Mammary epithelial cell (primary cell): ENCODE measurements around the gene PARP3.

ENCODE experiments used
- CTCF ChIP-seq, 2 donors: IDR thresholded peaks in 1 of 2; conservative IDR thresholded peaks in 1 of 2; 2 replicates each; pipeline ENCODE4 v1.5.1; 2011 to 2012; ENCODE audit warnings: inconsistent platforms in 2 of 2, low read length in 2 of 2, mild to moderate bottlenecking in 2 of 2, control low read depth in 1 of 2, low read depth in 1 of 2; ENCODE audit not compliant: insufficient read depth in 1 of 2; ENCODE audit errors: extremely low read depth in 1 of 2
- EZH2 ChIP-seq: IDR thresholded peaks from 2 replicates; pipeline ENCODE4 v1.6.1; 2012; ENCODE audit warnings: low read length, inconsistent platforms, borderline replicate concordance

- TF ChIP-seq EZH2 = no peak
- TF ChIP-seq CTCF (conservative IDR thresholded peaks at IDR 0.05 in 1 of 2, IDR thresholded peaks at IDR 0.05 in 1 of 2; ENCODE audit: extremely low read depth in 1 of 2, insufficient read depth in 1 of 2, low read depth in 1 of 2, low read length in 2 of 2) = no peak
Measured at GRCh38 chr3:51940648-51941462, 1.3 kb upstream of the PARP3 start.
